GM23248 (cell line): ENCODE results near the gene TACR3.

Experiments
- EZH2 ChIP-seq: fragments of 200-600 bp; sonication (generic); IDR thresholded peaks from 2 replicates; pipeline ENCODE4 v1.6.1; 2018; ENCODE audit warnings: antibody characterized with exemption, mild to moderate bottlenecking; ENCODE audit not compliant: insufficient read depth, poor library complexity, severe bottlenecking
- EZH2phosphoT487 ChIP-seq: fragments of 200-600 bp; sonication (generic); IDR thresholded peaks from 2 replicates; pipeline ENCODE4 v1.6.1; 2018; ENCODE audit warnings: antibody characterized with exemption, moderate library complexity, mild to moderate bottlenecking, low read depth; ENCODE audit not compliant: insufficient read depth

DNA sequence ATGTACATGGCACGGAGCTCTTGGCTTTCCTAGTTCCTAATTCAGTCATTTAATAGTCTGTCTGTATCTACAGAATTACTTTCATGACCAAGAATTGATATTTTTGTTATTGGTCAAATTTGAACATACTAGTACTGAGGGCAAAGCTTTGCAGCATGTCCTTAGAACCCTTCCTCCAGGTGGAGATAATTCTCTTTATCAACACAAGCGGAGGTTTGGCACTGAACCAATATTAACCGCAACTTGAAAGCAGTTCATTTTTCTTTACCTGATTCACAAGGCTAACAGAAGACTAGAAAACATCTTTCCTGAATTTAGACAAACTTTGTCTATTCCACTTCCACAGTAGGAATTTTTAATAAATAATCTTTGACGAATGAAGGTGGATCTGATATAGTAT lies 73.8 kb downstream of the TACR3 start:
- TF ChIP-seq EZH2, result no peak
- TF ChIP-seq EZH2phosphoT487, result no peak
